OCI-M2 (cell line): Measurements from ENCODE around the gene TTC28.
"Not testable (repeated sequence)": the region's sequence is repeated elsewhere in the genome, so short reads cannot be mapped to it uniquely, and the experiment has no call there.

Experiments used
- DNase-seq: peaks from one replicate; lab custom pipeline; 2025; ENCODE audit not compliant: unreplicated experiment; lab: John Stamatoyannopoulos, UW

Gene TTC28

GRCh38 chr22:28679611-28680287 lies at the start of gene TTC28:
TSS of gene TTC28 (minus strand) at chr22:28679840. CDS start at chr22:28679723, 117 bp downstream.
- not testable (repeated sequence) for DNase-seq

DNA sequence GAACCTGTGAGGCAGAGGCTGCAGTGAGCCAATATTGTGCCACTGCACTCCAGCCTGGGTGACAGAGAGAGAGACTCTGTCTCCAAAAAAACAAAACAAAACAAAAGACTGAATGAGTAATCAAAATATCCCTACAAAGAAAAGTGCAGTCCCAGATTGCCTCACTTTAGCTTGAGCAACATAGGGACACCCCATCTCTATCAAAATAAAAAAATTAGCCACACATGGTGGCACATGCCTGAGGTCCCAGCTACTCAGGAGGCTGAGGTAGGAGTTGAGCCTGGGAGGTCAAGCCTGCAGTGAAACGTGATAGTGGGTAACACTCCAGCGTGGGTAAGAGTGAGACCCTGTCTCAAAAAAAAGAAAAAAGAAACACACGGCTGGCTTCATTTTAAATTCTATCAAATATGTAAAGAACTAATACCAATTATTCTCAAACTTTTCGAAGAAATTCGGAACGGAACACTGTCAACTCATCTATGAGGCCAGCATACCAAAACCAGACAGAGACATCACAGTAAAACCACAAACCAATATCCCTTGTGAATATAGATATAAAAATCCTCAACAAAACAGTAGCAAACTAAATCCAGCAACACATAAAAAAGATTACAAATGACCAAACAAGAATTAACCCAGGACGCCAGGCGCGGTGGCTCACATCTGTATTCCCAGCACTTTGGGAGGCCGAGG lies 49.1 kb upstream of the TTC28 start:
- no peak for DNase-seq

DNA sequence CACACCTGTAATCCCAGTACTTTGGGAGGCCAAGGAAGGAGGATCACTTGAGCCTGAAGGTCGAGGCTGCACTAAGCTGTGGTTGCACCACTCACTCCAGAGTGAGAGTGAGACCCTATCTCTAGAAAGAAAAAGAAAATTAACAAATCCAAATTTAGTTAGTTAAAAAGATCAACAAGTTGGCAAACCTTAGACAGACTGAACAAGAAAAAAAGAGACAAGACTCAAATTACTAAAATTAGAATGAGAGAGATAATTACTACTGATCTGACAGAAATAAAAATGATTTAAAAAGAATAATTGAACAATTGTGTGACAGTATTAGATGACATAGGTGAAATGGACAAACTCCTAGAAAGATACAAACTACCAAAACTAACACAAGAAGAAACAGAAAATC lies 48.4 kb upstream of the TTC28 start:
- no peak for DNase-seq

GRCh38 chr22:28718044-28718443 lies 38.4 kb upstream of the TTC28 start:
- DNase-seq = no peak

GRCh38 chr22:28716686-28717085 lies 37.0 kb upstream of the TTC28 start:
- no peak for DNase-seq

GRCh38 chr22:28715611-28716010 lies 36.0 kb upstream of the TTC28 start:
- DNase-seq = no peak

DNA sequence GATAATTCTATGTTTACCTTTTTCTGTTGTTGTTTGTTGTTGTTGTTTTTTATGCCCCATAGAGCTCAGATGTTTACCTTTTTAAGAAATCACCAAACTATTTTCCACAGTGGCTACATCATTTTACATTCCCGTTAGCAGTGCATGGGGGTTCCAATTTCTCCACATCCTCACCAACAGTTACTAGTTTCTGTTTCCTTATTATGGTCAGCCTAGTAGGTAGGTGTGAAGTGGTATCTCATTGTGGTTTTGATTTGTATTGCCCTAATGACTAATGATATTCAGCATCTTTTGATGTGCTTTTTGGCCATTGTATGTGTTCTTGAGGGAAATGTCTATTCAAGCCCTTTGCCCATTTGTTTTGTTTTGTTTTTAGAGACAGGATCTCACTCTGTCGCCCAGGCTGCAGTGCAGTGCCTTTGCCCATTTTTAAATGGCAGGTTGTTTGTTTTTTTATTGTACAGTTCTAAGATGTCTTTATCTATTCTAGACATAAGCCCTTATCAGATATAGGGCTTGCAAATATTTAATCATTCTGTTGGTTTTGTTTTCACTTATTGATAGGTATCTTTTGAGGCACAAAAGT lies 34.5 kb upstream of the TTC28 start:
- no peak for DNase-seq

GRCh38 chr22:28711820-28712777 lies 32.5 kb upstream of the TTC28 start:
- no peak for DNase-seq

- DNase-seq = no peak
These were observed 31.7 kb upstream of the TTC28 start for GRCh38 chr22:28711341-28711740.

DNA sequence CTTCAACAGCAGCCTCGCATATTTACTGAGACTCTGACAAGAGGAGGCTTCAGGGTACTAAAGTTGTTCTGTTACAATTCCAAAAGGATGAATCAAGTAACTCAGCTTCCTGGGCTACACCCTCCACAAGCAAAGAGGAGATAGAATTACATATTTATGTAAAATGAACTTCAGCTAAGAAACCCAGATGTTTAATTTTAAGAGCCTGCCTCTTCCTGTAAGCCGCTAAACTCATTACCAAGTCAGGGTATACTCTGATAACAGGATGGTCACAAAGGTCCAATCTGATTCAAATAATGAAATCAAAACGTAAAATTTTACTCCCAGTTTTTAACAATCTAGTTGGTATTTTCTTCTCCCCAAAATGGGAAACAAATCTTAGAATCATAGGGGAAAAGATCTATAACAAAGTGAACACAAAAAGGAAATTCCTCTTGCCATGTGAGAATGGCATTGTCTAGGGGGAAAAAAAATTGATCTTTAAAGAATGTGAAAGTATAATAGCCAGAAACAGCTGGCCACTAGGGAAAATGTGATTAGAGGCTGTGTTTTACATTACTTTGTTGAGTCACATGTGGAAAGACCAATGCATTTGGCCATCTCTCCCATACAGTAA lies 31.0 kb upstream of the TTC28 start:
- no peak for DNase-seq

DNA sequence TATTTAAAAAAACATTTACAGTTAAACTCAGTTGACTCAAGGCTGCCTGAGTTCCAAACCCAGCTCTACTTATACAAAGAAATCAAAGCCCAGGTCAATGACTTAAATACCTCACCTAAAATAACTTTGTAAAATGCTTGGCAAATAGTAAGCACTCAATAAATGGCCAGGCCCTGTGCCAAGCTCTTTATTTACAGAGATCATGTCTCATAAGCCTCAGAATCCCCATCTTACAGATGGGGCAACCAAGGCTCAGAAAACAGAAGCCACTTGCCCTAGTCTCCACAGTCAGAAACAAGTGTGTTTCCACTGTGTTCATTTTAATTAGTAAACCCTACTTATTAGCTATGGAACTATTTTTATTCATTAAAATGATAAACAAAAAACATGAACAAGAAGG lies 30.5 kb upstream of the TTC28 start:
- no peak for DNase-seq

GRCh38 chr22:28706845-28707244 lies 27.2 kb upstream of the TTC28 start:
- no peak for DNase-seq

GRCh38 chr22:28703436-28703835 lies 23.8 kb upstream of the TTC28 start:
- no peak for DNase-seq

DNA sequence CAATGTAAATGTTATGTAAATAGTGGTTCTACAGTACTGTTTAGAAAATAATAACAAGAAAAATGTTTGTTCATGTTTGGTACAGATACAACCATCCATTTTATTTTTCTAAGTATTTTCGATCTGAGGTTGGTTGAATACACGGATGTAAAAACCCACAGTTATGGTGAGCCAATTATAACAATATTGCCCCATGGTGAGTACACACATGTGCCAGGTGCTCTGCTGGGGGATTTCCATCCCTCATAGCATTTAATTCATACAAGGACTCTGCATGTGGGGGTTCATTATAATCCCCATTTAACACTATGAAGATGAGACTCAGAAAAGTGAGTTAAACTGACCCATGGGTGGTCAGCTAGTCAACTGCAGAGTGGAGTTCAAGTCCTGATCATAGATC lies 23.3 kb upstream of the TTC28 start:
- DNase-seq = no peak

DNA sequence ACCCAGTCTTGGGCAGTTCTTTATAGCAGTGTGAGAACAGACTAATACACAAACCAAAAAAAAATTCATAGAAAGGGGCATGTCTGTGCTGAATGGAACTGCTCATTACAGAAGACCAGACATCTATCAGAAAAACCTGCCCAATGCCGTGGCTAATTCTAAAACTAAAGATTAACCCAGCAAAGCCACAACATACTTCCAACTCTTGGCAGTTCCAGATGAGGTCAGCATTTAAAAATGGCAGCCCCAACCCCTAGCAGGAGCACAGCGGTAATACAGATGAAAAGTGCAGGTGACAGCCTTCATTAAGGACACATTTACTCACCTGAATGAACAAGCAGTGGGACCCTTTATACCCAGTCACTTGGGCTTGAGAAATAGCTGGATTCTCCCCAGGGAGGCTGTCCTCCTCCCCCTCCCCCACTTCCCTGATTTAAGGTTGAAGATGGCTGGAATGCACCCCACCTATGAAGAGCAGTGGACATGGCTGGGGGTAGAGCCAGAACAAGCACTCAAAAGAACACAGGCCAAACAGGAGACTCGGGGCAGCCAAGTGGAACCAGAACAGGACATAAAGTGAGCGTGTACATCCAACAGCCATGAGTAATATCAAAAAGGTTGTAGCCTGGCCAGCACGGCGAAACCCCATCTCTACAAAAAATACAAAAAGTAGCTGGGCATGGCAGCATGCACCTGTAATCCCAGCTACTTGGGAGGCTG lies 13.6 kb upstream of the TTC28 start:
- DNase-seq = not testable (repeated sequence)

DNA sequence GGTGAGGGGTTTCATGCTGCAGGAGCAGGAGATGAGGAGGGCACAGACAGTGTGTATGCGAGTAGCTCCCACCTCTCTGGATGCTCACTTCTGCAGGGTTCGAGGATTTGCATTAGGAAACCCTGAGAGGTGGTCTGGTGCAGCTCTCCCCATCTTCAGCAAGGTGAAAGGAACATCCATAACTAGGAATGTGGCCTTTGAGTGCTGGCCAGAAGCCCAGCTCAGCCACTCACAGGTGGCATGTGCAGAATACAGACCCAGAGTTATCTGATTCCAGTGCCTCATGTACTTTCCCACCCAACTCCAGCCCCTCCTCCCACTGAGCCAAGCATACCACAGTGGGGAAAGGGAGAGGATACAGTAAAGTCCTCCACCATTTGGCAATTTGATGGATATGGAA lies 10.2 kb upstream of the TTC28 start:
- DNase-seq = not testable (repeated sequence)

DNA sequence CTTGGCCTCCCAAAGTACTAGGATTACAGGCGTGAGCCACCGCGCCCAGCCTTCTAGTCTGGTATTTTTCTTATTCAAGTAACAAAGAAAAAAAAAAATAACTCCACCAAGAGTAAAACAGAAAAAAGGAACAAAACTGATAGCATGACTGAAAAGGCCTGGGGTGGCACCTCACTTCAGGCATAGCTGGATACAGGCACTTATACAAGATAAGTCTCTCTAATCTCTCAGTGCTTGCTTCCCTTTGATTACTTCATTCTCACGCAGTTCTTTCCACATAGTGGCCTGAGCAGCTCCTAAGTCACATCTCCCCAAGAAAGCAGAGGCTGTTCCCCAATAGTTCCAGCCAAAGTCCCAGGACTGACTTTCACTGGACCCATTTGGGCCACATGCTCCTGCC lies 3.3 kb upstream of the TTC28 start:
- not testable (repeated sequence) for DNase-seq

GRCh38 chr22:28680813-28681490 lies 1.3 kb upstream of the TTC28 start:
- not testable (repeated sequence) for DNase-seq

- not testable (repeated sequence) for DNase-seq
These were observed 646 bp downstream of the TTC28 start for GRCh38 chr22:28678778-28679610.
